Measurements from ENCODE around the gene NECTIN2.

Gene NECTIN2

DNA sequence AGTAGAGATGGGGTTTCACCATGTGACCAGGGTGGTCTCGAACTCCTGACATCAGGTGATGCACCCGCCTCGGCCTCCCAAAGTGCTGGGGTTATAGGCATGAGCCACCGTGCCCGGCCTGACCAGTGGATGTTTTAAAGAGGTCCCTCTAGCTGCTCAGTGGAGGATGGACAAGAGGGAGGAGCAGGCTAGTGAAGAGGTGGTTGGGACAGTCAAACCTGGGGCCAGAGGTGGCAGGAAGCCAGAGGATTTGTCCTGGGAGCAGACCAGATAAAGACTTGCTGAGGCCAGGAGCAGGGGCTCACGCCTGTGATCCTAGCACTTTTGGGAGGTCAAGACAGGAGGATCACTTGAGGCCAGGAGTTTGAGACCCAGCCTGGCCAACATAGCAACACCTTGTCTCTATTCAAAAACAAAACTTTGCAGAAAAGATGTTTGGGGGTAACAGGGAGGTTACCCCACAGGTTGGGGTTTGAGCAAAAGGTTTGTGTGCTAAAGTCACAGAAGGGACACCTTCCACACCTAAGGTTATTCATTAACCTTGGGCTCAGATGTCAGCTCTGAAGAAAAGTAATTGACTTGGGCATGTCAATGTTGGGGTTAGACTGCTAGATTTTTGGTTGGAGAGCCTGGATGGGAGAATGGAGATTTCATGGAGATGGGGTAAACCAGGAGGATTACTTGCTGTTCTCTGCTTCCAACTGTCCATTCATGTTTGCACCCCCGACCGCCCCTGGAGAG lies 28.2 kb upstream of the NECTIN2 start:
- TF ChIP-seq, protein P1, sequence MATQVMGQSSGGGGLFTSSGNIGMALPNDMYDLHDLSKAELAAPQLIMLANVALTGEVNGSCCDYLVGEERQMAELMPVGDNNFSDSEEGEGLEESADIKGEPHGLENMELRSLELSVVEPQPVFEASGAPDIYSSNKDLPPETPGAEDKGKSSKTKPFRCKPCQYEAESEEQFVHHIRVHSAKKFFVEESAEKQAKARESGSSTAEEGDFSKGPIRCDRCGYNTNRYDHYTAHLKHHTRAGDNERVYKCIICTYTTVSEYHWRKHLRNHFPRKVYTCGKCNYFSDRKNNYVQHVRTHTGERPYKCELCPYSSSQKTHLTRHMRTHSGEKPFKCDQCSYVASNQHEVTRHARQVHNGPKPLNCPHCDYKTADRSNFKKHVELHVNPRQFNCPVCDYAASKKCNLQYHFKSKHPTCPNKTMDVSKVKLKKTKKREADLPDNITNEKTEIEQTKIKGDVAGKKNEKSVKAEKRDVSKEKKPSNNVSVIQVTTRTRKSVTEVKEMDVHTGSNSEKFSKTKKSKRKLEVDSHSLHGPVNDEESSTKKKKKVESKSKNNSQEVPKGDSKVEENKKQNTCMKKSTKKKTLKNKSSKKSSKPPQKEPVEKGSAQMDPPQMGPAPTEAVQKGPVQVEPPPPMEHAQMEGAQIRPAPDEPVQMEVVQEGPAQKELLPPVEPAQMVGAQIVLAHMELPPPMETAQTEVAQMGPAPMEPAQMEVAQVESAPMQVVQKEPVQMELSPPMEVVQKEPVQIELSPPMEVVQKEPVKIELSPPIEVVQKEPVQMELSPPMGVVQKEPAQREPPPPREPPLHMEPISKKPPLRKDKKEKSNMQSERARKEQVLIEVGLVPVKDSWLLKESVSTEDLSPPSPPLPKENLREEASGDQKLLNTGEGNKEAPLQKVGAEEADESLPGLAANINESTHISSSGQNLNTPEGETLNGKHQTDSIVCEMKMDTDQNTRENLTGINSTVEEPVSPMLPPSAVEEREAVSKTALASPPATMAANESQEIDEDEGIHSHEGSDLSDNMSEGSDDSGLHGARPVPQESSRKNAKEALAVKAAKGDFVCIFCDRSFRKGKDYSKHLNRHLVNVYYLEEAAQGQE (IDR thresholded peaks at IDR 0.05; ENCODE audit: insufficient read depth in 1 of 2, low read depth in 2 of 2, low read length in 2 of 2), result no peak
- TF ChIP-seq SIN3A (IDR thresholded peaks at IDR 0.05; ENCODE audit: borderline replicate concordance, insufficient read depth, low read length), result no peak
- no peak for TF ChIP-seq FOXP2 (optimal IDR thresholded peaks at IDR 0.05; ENCODE audit: borderline replicate concordance, extremely low read depth, extremely low read length, insufficient read depth)
- no peak for TF ChIP-seq POLR2AphosphoS5 (IDR thresholded peaks at IDR 0.05; ENCODE audit: low read depth, low read length)
- no peak for TF ChIP-seq TAF1 (IDR thresholded peaks at IDR 0.05; ENCODE audit: borderline replicate concordance, insufficient read depth, low read length)

DNA sequence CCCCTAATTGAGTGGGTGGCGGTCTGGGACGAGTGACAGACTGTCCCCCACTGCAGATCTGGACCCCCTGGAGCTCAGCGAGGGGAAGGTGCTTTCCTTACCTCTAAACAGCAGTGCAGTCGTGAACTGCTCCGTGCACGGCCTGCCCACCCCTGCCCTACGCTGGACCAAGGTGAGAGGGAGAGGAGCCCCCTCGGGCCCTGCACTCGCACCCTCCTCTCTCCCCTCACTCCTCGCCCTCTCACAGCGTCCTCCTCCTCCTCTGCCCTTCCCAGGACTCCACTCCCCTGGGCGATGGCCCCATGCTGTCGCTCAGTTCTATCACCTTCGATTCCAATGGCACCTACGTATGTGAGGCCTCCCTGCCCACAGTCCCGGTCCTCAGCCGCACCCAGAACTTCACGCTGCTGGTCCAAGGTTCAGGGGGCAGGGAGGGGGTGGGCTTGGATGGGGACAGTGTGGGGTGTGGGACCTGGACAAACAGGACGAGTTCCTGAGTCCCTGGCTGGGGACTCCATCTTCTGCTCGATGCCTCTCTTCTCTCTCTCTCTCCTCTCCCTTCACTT lies 27.5 kb upstream of the NECTIN2 start:
- TF ChIP-seq SIN3A (IDR thresholded peaks at IDR 0.05; ENCODE audit: borderline replicate concordance, insufficient read depth, low read length) (no peak), POLR2AphosphoS5 (IDR thresholded peaks at IDR 0.05; ENCODE audit: low read depth, low read length) (no peak), TAF1 (IDR thresholded peaks at IDR 0.05; ENCODE audit: borderline replicate concordance, insufficient read depth, low read length) (no peak), FOXP2 (optimal IDR thresholded peaks at IDR 0.05; ENCODE audit: borderline replicate concordance, extremely low read depth, extremely low read length, insufficient read depth) (no peak)
- TF ChIP-seq, protein P1 (IDR thresholded peaks at IDR 0.05; ENCODE audit: insufficient read depth in 1 of 2, low read depth in 2 of 2, low read length in 2 of 2), result no peak

DNA sequence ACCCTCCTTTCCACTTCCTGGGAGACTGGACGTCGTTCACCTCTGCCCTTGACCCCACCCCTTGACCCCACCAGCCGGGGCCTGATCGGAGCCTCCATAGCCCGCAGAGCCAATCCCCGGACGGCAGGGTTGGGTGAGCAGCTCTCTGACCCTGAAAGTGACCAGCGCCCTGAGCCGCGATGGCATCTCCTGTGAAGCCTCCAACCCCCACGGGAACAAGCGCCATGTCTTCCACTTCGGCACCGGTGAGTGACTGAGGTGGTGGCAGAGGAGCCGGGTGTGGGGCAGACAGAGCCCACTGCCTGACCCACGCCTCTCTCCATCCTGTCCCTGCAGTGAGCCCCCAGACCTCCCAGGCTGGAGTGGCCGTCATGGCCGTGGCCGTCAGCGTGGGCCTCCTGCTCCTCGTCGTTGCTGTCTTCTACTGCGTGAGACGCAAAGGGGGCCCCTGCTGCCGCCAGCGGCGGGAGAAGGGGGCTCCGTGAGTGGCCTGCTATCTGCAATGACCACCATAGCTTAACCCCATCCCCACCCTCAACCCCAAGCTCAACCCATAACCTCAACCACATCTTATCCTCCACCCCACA lies 26.8 kb upstream of the NECTIN2 start:
- TF ChIP-seq POLR2AphosphoS5 (IDR thresholded peaks at IDR 0.05; ENCODE audit: low read depth, low read length), result no peak
- TF ChIP-seq FOXP2 (optimal IDR thresholded peaks at IDR 0.05; ENCODE audit: borderline replicate concordance, extremely low read depth, extremely low read length, insufficient read depth), result no peak
- TF ChIP-seq, protein P1 (IDR thresholded peaks at IDR 0.05; ENCODE audit: insufficient read depth in 1 of 2, low read depth in 2 of 2, low read length in 2 of 2), result no peak
- no peak for TF ChIP-seq TAF1 (IDR thresholded peaks at IDR 0.05; ENCODE audit: borderline replicate concordance, insufficient read depth, low read length)
- no peak for TF ChIP-seq SIN3A (IDR thresholded peaks at IDR 0.05; ENCODE audit: borderline replicate concordance, insufficient read depth, low read length)

DNA sequence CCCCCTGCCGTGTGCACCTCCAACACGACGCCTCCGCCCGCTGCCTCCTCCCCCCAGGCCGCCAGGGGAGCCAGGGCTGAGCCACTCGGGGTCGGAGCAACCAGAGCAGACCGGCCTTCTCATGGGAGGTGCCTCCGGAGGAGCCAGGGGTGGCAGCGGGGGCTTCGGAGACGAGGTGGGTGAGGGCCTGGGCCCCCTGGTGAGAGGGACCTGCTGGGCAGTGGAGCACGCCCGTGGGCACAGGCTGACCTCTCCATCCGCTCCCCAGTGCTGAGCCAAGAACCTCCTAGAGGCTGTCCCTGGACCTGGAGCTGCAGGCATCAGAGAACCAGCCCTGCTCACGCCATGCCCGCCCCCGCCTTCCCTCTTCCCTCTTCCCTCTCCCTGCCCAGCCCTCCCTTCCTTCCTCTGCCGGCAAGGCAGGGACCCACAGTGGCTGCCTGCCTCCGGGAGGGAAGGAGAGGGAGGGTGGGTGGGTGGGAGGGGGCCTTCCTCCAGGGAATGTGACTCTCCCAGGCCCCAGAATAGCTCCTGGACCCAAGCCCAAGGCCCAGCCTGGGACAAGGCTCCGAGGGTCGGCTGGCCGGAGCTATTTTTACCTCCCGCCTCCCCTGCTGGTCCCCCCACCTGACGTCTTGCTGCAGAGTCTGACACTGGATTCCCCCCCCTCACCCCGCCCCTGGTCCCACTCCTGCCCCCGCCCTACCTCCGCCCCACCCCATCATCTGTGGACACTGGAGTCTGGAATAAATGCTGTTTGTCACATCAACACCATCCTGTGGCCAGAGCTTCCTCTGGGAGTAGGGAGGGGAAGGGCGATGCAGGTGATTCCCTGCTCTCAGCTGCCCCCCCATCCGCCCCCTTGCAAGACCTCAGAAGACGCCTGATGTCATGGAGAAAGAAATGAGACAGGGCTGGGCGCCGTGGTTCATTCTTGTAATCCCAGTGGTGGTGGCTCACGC lies 25.2 kb upstream of the NECTIN2 start:
- TF ChIP-seq POLR2AphosphoS5 (IDR thresholded peaks at IDR 0.05; ENCODE audit: low read depth, low read length) (no peak), FOXP2 (optimal IDR thresholded peaks at IDR 0.05; ENCODE audit: borderline replicate concordance, extremely low read depth, extremely low read length, insufficient read depth) (no peak), TAF1 (IDR thresholded peaks at IDR 0.05; ENCODE audit: borderline replicate concordance, insufficient read depth, low read length) (no peak), SIN3A (IDR thresholded peaks at IDR 0.05; ENCODE audit: borderline replicate concordance, insufficient read depth, low read length) (no peak)
- TF ChIP-seq, protein P1 (IDR thresholded peaks at IDR 0.05; ENCODE audit: insufficient read depth in 1 of 2, low read depth in 2 of 2, low read length in 2 of 2), result no peak
